HEK293T (cell line): Measurements from ENCODE around the gene GCSH.

Experiments
- CTCF ChIA-PET: fragments of 350-600 bp; formaldehyde crosslinking; extraction: SDS; loops from one replicate; lab custom pipeline; 2021; ENCODE audit warnings: antibody characterized with exemption, inconsistent platforms; lab: Yijun Ruan, JAX
- POLR2A ChIA-PET: fragments of 350-600 bp; formaldehyde crosslinking; extraction: SDS; loops from one replicate; lab custom pipeline; 2020; ENCODE audit warnings: antibody characterized with exemption, inconsistent platforms; lab: Yijun Ruan, JAX
- DNase-seq: peaks from one replicate; pipeline ENCODE4 v3.0.0; 2012; ENCODE audit warnings: mixed read lengths; ENCODE audit errors: extremely low spot score
- ARNT ChIP-seq: fragments of 450-650 bp; IDR thresholded peaks from 2 replicates; pipeline ENCODE4 v1.6.1; 2017; ENCODE audit warnings: mild to moderate bottlenecking
- BHLHE40 ChIP-seq: fragments of 450-650 bp; IDR thresholded peaks from 2 replicates; pipeline ENCODE4 v1.6.1; 2016; ENCODE audit warnings: mild to moderate bottlenecking, moderate library complexity, borderline replicate concordance
- CTBP1 ChIP-seq: fragments of 450-650 bp; IDR thresholded peaks from 2 replicates; pipeline ENCODE4 v1.6.1; 2016; ENCODE audit warnings: borderline replicate concordance
- ELF4 ChIP-seq: fragments of 450-650 bp; IDR thresholded peaks from 2 replicates; pipeline ENCODE4 v1.6.1; 2017; ENCODE audit warnings: antibody characterized with exemption
- FOXA1 ChIP-seq: fragments of 450-650 bp; IDR thresholded peaks from 2 replicates; pipeline ENCODE4 v1.6.1; 2016; ENCODE audit warnings: mild to moderate bottlenecking
- FOXK2 ChIP-seq: fragments of 450-650 bp; IDR thresholded peaks from 2 replicates; pipeline ENCODE4 v1.6.1; 2016; ENCODE audit warnings: mild to moderate bottlenecking
- FOXM1 ChIP-seq: fragments of 450-650 bp; IDR thresholded peaks from 2 replicates; pipeline ENCODE4 v1.6.1; 2017; ENCODE audit warnings: mild to moderate bottlenecking, borderline replicate concordance
- HDGF ChIP-seq: fragments of 450-650 bp; IDR thresholded peaks from 2 replicates; pipeline ENCODE4 v1.6.1; 2017; ENCODE audit warnings: antibody characterized with exemption, borderline replicate concordance
- L3MBTL2 ChIP-seq: fragments of 450-650 bp; conservative IDR thresholded peaks from 2 replicates; pipeline ENCODE4 v1.6.1; 2016; ENCODE audit warnings: mild to moderate bottlenecking
- LEF1 ChIP-seq: fragments of 450-650 bp; IDR thresholded peaks from 2 replicates; pipeline ENCODE4 v1.6.1; 2017; ENCODE audit warnings: mild to moderate bottlenecking, borderline replicate concordance
- NFRKB ChIP-seq: fragments of 450-650 bp; IDR thresholded peaks from 2 replicates; pipeline ENCODE4 v1.6.1; 2016; ENCODE audit warnings: mild to moderate bottlenecking, moderate library complexity
- PKNOX1 ChIP-seq: fragments of 450-650 bp; IDR thresholded peaks from 2 replicates; pipeline ENCODE4 v1.6.1; 2016
- SP1 ChIP-seq: fragments of 450-650 bp; IDR thresholded peaks from 2 replicates; pipeline ENCODE4 v1.6.1; 2017
- SUZ12 ChIP-seq: fragments of 450-650 bp; IDR thresholded peaks from 2 replicates; pipeline ENCODE4 v1.6.1; 2016; ENCODE audit warnings: mild to moderate bottlenecking
- TARDBP ChIP-seq: fragments of 450-650 bp; IDR thresholded peaks from 2 replicates; pipeline ENCODE4 v1.6.1; 2016
- ZNF384 ChIP-seq: fragments of 450-650 bp; IDR thresholded peaks from 2 replicates; pipeline ENCODE4 v1.6.1; 2016

Gene GCSH

GRCh38 chr16:81096715-81097208 is 567 bp upstream of the GCSH start:
- ChIA-PET CTCF (no interaction called here), POLR2A (no interaction called here)
- DNase-seq, result no peak
- no peak for TF ChIP-seq BHLHE40
- TF ChIP-seq L3MBTL2, result peak; percentile 79

GRCh38 chr16:81095653-81095952 is 592 bp downstream of the GCSH start:
- CTCF ChIA-PET, result no interaction called here
- POLR2A ChIA-PET, result no interaction called here
- no peak for TF ChIP-seq ARNT
- no peak for TF ChIP-seq PKNOX1
- TF ChIP-seq NFRKB, result no peak
- no peak for TF ChIP-seq FOXK2
- TF ChIP-seq SUZ12, result no peak
- TF ChIP-seq ZNF384, result no peak
- TF ChIP-seq CTBP1, result no peak
- no peak for TF ChIP-seq LEF1
- no peak for TF ChIP-seq FOXA1
- no peak for TF ChIP-seq HDGF
- no peak for TF ChIP-seq SP1
- TF ChIP-seq ELF4, result no peak
- TF ChIP-seq BHLHE40, result no peak
- no peak for TF ChIP-seq L3MBTL2
- no peak for TF ChIP-seq FOXM1
- no peak for DNase-seq

- TF ChIP-seq SUZ12 (no peak), FOXK2 (no peak), L3MBTL2 (no peak), LEF1 (no peak), ZNF384 (no peak), BHLHE40 (no peak), CTBP1 (no peak), TARDBP (no peak), ELF4 (no peak), HDGF (no peak), FOXM1 (no peak), FOXA1 (no peak), SP1 (no peak), NFRKB (no peak), PKNOX1 (no peak), ARNT (no peak)
- no peak for DNase-seq
- ChIA-PET POLR2A (interaction anchor here (1.4 kb wide), 1 partner anchor 18 kb away, joined by 6 read pairs; the partner anchor contains the start of gene C16orf46), CTCF (no interaction called here)
Measured at GRCh38 chr16:81094771-81095251, 1.4 kb downstream of the GCSH start.

GRCh38 chr16:81088836-81089235 is 7.4 kb downstream of the GCSH start:
- CTCF ChIA-PET, result no interaction called here
- POLR2A ChIA-PET, result interaction anchor here (0.9 kb wide), 1 partner anchor 12 kb away, joined by 4 read pairs; the partner anchor contains the start of gene C16orf46
- no peak for TF ChIP-seq ELF4
- no peak for TF ChIP-seq CTBP1
- no peak for TF ChIP-seq HDGF
- no peak for TF ChIP-seq ARNT
- DNase-seq, result no peak

GRCh38 chr16:81081014-81081413 is 15.2 kb downstream of the GCSH start:
- TF ChIP-seq LEF1, result no peak
- no peak for TF ChIP-seq TARDBP
- TF ChIP-seq BHLHE40, result no peak
- TF ChIP-seq PKNOX1, result no peak
- TF ChIP-seq HDGF, result no peak
- no peak for TF ChIP-seq SUZ12
- no peak for TF ChIP-seq FOXK2
- no peak for TF ChIP-seq FOXM1
- TF ChIP-seq ARNT, result no peak
- no peak for TF ChIP-seq CTBP1
- TF ChIP-seq NFRKB, result no peak
- no peak for TF ChIP-seq ELF4
- TF ChIP-seq FOXA1, result no peak
- TF ChIP-seq ZNF384, result no peak
- no peak for TF ChIP-seq L3MBTL2
- no peak for TF ChIP-seq SP1
- ChIA-PET POLR2A (no interaction called here), CTCF (no interaction called here)
- DNase-seq, result no peak

GRCh38 chr16:81080233-81080632 is 16.0 kb downstream of the GCSH start:
- CTCF ChIA-PET, result no interaction called here
- DNase-seq, result no peak
- TF ChIP-seq ELF4 (no peak), FOXM1 (no peak)
- POLR2A ChIA-PET, result no interaction called here
